OCI-LY3 (cell line): ENCODE results near the gene FBXW8.

Experiments
- EZH2phosphoT487 ChIP-seq: fragments of 200-600 bp; shearing (Covaris generic); IDR thresholded peaks from 2 replicates; pipeline ENCODE4 v1.6.1; 2018; ENCODE audit warnings: antibody characterized with exemption, mixed run types, low read depth
- TF ChIP-seq, protein P1 (sequence below): fragments of 200-600, 300-600 bp; sonication (generic); IDR thresholded peaks from 2 replicates; pipeline ENCODE4 v1.5.1; 2014; ENCODE audit warnings: antibody characterized with exemption, low read length, low read depth

DNA sequence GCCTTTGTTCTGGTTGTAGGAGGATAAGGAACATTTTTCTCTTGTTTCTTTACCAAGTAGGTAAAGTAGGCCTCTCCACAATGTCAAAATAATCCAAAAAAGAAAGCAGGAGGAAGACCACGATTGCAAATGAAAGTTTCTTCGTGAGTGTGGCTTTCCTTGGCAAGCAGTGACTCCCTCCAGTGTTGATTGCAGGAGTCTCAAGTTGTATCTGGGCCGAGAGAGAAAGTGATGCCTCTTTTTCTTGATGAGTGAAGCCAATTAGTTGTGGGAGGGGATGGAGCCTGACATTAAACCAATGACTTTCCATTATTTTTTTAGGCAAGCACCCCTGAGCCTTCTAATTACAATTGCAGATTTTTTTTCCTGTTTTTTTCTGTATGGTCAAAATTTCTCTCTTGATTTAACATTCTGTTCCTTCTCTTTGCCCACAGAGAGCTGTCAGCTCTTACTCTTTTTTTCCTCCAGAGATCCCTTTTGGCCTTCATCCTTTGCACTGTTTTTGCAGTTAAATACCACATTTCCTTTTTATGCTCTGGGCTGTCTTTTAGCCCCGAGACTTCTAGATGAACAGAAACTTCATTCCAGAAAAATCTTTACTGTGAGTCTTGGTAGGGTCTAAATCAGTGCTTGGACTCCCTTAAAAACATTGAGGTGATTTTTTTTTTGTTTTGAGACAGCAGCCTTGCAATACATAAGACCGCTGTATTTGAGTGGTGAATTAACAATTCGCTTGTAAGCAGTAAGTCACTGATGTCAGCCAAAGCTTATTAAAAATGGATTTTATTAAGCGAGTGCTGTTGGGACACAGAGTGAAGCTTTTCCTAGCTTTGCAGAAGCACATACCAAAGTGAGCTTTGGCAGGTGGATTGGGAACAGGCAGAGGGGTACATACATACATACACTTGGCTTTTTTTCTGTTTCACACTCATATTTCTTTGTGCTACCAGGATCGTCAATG is 15.8 kb downstream of the FBXW8 start:
- TF ChIP-seq, protein P1, sequence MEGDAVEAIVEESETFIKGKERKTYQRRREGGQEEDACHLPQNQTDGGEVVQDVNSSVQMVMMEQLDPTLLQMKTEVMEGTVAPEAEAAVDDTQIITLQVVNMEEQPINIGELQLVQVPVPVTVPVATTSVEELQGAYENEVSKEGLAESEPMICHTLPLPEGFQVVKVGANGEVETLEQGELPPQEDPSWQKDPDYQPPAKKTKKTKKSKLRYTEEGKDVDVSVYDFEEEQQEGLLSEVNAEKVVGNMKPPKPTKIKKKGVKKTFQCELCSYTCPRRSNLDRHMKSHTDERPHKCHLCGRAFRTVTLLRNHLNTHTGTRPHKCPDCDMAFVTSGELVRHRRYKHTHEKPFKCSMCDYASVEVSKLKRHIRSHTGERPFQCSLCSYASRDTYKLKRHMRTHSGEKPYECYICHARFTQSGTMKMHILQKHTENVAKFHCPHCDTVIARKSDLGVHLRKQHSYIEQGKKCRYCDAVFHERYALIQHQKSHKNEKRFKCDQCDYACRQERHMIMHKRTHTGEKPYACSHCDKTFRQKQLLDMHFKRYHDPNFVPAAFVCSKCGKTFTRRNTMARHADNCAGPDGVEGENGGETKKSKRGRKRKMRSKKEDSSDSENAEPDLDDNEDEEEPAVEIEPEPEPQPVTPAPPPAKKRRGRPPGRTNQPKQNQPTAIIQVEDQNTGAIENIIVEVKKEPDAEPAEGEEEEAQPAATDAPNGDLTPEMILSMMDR: no peak
- no peak for TF ChIP-seq EZH2phosphoT487
